ENCODE data around the gene PIGT. TPM values are rescaled to one million over a fixed set of nuclear protein-coding genes. Genes with fewer than 3 reads are reported as not detected.
A peak's percentile ranks its signal among the peaks of the same experiment; 100 is the strongest.

PIGT gene
- total RNA-seq, 1 donor, result 28.1 TPM

DNA sequence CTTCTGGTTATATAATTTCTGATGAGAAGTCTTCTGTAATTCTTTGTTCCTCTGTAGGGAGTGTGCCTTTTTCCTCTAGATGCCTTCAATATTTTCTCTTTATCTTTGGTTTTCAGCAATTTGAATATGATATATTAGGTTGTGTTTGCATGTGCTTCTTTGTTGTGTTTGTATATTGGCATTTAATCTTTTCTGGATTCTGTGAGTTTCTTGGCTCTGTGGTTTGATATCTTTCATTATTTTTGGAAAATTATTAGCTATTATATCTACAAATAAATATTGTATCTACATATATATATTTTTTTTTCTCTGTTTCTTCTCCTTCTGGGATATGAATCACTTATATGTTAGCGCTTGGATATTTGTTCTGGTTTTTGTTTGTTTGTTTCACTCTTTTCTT is 16.9 kb upstream of the PIGT start:
- TF ChIP-seq, protein P1, sequence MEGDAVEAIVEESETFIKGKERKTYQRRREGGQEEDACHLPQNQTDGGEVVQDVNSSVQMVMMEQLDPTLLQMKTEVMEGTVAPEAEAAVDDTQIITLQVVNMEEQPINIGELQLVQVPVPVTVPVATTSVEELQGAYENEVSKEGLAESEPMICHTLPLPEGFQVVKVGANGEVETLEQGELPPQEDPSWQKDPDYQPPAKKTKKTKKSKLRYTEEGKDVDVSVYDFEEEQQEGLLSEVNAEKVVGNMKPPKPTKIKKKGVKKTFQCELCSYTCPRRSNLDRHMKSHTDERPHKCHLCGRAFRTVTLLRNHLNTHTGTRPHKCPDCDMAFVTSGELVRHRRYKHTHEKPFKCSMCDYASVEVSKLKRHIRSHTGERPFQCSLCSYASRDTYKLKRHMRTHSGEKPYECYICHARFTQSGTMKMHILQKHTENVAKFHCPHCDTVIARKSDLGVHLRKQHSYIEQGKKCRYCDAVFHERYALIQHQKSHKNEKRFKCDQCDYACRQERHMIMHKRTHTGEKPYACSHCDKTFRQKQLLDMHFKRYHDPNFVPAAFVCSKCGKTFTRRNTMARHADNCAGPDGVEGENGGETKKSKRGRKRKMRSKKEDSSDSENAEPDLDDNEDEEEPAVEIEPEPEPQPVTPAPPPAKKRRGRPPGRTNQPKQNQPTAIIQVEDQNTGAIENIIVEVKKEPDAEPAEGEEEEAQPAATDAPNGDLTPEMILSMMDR (IDR thresholded peaks at IDR 0.05; ENCODE audit: insufficient read depth, low read depth, low read length), result no peak
- H3K4me3 ChIP-seq (ENCODE audit: low read depth, low read length), result no peak overlapping the region
- no peak for DNase-seq (ENCODE audit: low read depth)

DNA sequence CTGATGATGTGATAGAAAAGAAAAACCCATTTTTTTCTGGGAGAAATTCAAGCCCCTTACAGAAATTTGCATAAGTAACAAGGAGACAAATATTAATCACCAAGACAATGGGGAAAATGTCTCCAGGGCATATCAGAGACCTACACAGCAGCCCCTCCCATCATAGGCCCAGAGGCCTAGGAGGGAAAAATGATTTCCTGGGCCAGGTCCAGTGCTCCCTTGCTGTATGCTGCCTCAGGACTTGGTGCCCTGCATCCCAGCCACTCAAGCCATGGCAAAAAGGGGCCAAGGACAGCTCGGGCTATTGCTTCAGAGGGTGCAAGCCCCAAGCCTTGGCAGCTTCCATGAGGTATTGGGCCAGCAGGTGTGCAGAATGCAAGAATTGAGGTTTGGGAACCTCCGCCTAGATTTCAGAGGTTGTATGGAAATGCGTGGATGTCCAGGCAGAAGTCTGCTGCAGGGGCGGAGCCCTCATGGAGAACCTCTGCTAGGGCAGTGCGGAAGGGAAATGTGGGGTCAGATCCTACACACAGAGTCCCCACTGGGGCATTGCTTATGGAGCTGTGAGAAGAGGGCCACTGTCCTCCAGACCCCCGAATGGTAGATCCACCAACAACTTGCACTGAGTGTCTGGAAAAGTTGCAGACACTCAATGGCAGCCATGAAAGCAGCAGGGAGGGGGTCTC is 15.5 kb upstream of the PIGT start:
- DNase-seq (ENCODE audit: low read depth), result no peak
- H3K4me3 ChIP-seq (ENCODE audit: low read depth, low read length), result no peak overlapping the region
- TF ChIP-seq, protein P1 (IDR thresholded peaks at IDR 0.05; ENCODE audit: insufficient read depth, low read depth, low read length), result no peak

DNA sequence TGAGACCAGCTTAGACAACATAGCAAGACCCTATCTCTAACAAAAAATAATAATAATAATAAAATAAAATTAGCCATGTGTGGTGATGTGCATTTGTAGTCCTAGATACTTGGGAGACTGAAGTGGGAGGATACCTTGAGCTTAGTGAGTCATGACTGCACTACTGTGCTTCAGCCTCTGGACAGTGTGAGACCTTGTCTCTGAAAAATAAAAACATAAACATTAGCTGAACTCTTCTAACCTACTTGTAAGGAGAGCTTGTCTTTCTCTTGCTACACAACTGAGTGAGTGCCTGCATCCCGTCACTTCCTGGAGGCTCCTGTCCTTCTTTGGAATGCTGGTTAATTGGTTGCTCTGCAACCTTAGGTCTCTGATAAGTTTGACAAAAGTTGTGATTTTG is 13.0 kb upstream of the PIGT start:
- no peak overlapping the region for H3K4me3 ChIP-seq (ENCODE audit: low read depth, low read length)
- TF ChIP-seq, protein P1 (IDR thresholded peaks at IDR 0.05; ENCODE audit: insufficient read depth, low read depth, low read length), result no peak
- DNase-seq (ENCODE audit: low read depth), result peak; percentile 89

- no peak for DNase-seq (ENCODE audit: low read depth)
- H3K4me3 ChIP-seq (ENCODE audit: low read depth, low read length), result no peak overlapping the region
- TF ChIP-seq, protein P1 (IDR thresholded peaks at IDR 0.05; ENCODE audit: insufficient read depth, low read depth, low read length), result no peak
Observed at GRCh38 chr20:45404438-45404837, 11.5 kb upstream of the PIGT start.

- peak; percentile 24 for DNase-seq (ENCODE audit: low read depth)
- TF ChIP-seq, protein P1 (IDR thresholded peaks at IDR 0.05; ENCODE audit: insufficient read depth, low read depth, low read length), result no peak
- H3K4me3 ChIP-seq (ENCODE audit: low read depth, low read length), result peak overlapping the region; percentile 78
Observed at GRCh38 chr20:45405571-45406259, 10.2 kb upstream of the PIGT start.

DNA sequence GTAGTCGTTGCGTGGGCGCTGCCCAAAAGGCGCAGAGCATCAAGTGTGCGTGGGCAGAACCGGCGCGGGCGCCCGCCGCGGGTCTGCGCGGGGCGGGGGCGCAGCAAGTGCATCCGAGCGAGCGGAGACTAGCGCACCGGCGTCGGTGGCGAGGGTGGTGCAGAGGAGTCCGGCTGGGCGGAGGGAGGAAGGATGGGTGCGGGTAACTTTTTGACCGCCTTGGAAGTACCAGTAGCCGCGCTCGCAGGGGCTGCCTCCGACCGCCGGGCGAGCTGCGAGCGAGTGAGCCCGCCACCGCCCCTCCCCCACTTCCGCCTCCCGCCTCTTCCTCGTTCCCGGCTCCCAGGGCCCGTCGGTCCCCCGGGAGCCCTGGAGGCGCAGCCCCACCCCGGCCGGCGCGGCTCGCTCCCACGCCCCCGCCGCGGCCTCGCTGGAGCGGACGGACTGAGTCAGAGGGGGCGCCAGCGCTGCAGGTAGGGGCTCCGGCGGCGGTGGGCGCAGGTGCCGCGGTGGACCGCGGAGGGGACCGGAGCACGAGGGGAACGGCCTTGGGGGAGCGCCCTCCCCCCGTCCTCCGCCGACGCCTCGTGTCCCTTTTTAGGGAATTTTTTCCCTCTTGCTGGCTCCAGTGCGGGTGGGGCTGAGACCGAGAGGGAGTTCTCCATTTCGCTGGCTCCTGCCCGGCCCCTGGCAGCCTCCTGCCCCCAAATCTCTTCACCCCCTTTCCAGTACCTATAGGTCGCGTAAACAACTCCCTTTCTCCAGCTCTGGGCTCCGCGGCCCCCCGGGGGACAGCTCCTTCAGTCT is 9.5 kb upstream of the PIGT start:
- peak overlapping the region; percentile 78 for H3K4me3 ChIP-seq (ENCODE audit: low read depth, low read length)
- peak; percentile 58 for DNase-seq (ENCODE audit: low read depth)
- TF ChIP-seq, protein P1 (IDR thresholded peaks at IDR 0.05; ENCODE audit: insufficient read depth, low read depth, low read length), result no peak
